DND-41 (cell line): Measurements from ENCODE around the gene BCL7A.

ENCODE experiments used
- ATAC-seq: fragments of 200-7000 bp; cut with Tn5 transposase; 3 replicates; pipeline ENCODE4 v1.9.1; 2021; ENCODE audit warnings: low read depth; ENCODE audit not compliant: insufficient read depth
- DNase-seq: peaks from one replicate; pipeline ENCODE4 v3.0.0-alpha.2; 2020
- H2AFZ ChIP-seq: 2 replicates; pipeline ENCODE4 v1.6.0; 2012; ENCODE audit warnings: low read depth, low read length
- H3K27ac ChIP-seq: 2 replicates; pipeline ENCODE4 v1.5.1; 2012; ENCODE audit warnings: low read length, inconsistent platforms
- H3K27me3 ChIP-seq: fragments of 200-600 bp; sonication (generic); 2 replicates; pipeline ENCODE4 v1.6.0; 2012; ENCODE audit warnings: low read length, mild to moderate bottlenecking, inconsistent platforms; ENCODE audit not compliant: insufficient read depth, poor library complexity
- H3K36me3 ChIP-seq: 2 replicates; pipeline ENCODE4 v1.5.1; 2012; ENCODE audit warnings: low read length, inconsistent platforms; ENCODE audit not compliant: insufficient read depth
- H3K4me1 ChIP-seq: 2 replicates; pipeline ENCODE4 v1.5.1; 2012; ENCODE audit warnings: mild to moderate bottlenecking, low read length; ENCODE audit not compliant: insufficient read depth
- H3K4me2 ChIP-seq: 2 replicates; pipeline ENCODE4 v1.6.0; 2012; ENCODE audit warnings: mild to moderate bottlenecking, moderate library complexity, low read length, inconsistent platforms; ENCODE audit not compliant: insufficient read depth
- H3K4me3 ChIP-seq, 2 experiments: fragments of 200-600 bp in 1 of 2; shearing (Covaris generic) in 1 of 2; 2 replicates each; pipeline ENCODE4 v1.5.1; 2012 to 2016; ENCODE audit warnings: inconsistent platforms in 2 of 2, low read length in 2 of 2, mild to moderate bottlenecking in 2 of 2, low read depth in 1 of 2, moderate library complexity in 1 of 2
- H3K79me2 ChIP-seq: 2 replicates; pipeline ENCODE4 v1.6.0; 2012; ENCODE audit warnings: low read length, inconsistent platforms; ENCODE audit not compliant: insufficient read depth
- H3K9ac ChIP-seq: 2 replicates; pipeline ENCODE4 v1.6.0; 2012; ENCODE audit warnings: low read depth, mild to moderate bottlenecking, inconsistent platforms, low read length, moderate library complexity
- H3K9me3 ChIP-seq: 2 replicates; pipeline ENCODE4 v1.5.1; 2012; ENCODE audit warnings: low read length, moderate library complexity, mild to moderate bottlenecking, inconsistent platforms; ENCODE audit not compliant: insufficient read depth, severe bottlenecking
- H4K20me1 ChIP-seq: 2 replicates; pipeline ENCODE4 v1.6.0; 2012; ENCODE audit warnings: low read length; ENCODE audit not compliant: insufficient read depth
- CTCF ChIP-seq: IDR thresholded peaks from 2 replicates; pipeline ENCODE4 v1.5.1; 2012; ENCODE audit warnings: borderline replicate concordance, low read length, moderate library complexity, mild to moderate bottlenecking; ENCODE audit not compliant: poor library complexity, severe bottlenecking; ENCODE audit errors: extremely low read depth
- EZH2 ChIP-seq: IDR thresholded peaks from 3 replicates; pipeline ENCODE4 v1.6.1; 2012; ENCODE audit warnings: borderline replicate concordance, low read depth, mild to moderate bottlenecking, moderate library complexity, low read length, inconsistent platforms; ENCODE audit not compliant: severe bottlenecking

BCL7A gene

GRCh38 chr12:122021193-122021821 is 377 bp upstream of the BCL7A start:
- H3K4me1 ChIP-seq, result peaks cover 57% of the 10 kb centered on the region
- H3K9me3 ChIP-seq, result no peaks in the 10 kb centered on the region
- H3K4me3 ChIP-seq, result peak overlapping the region; percentile 48 to 81
- no peaks in the 10 kb centered on the region for H3K27me3 ChIP-seq
- H3K79me2 ChIP-seq, result peaks cover 72% of the 10 kb centered on the region
- peak overlapping the region; percentile 95 for H3K9ac ChIP-seq
- H3K4me2 ChIP-seq, result peak overlapping the region; percentile 98
- peaks cover 20% of the 10 kb centered on the region for H4K20me1 ChIP-seq
- no peak for TF ChIP-seq CTCF
- TF ChIP-seq EZH2, result no peak
- H3K36me3 ChIP-seq, result peaks cover 8% of the 10 kb centered on the region; the same call in 1 of the 2 replicates
- H3K27ac ChIP-seq, result peak overlapping the region; percentile 88
- H2AFZ ChIP-seq, result peak overlapping the region; percentile 82
- peak; percentile 46 for ATAC-seq
- DNase-seq, result peak; percentile 57

- H3K27ac ChIP-seq, result peak overlapping the region; percentile 88
- TF ChIP-seq EZH2 (no peak), CTCF (no peak)
- no peaks in the 10 kb centered on the region for H3K27me3 ChIP-seq
- H3K4me2 ChIP-seq, result peak overlapping the region; percentile 96
- peaks cover 86% of the 10 kb centered on the region for H3K79me2 ChIP-seq
- H3K36me3 ChIP-seq, result peaks cover 8% of the 10 kb centered on the region; the same call in 1 of the 2 replicates
- peak; percentile 32 for ATAC-seq
- H3K9ac ChIP-seq, result peak overlapping the region; percentile 95
- H3K9me3 ChIP-seq, result no peaks in the 10 kb centered on the region
- H3K4me3 ChIP-seq, result peak overlapping the region; percentile 81 to 83
- H4K20me1 ChIP-seq, result peaks cover 31% of the 10 kb centered on the region
- H3K4me1 ChIP-seq, result peaks cover 67% of the 10 kb centered on the region
- DNase-seq, result peak; percentile 68
- peak overlapping the region; percentile 64 for H2AFZ ChIP-seq
Observed at GRCh38 chr12:122022393-122023338, 982 bp downstream of the BCL7A start.

- Histone ChIP-seq H3K4me2 (peak overlapping the region; percentile 96), H3K9me3 (no peaks in the 10 kb centered on the region), H3K36me3 (peaks cover 8% of the 10 kb centered on the region; the same call in 1 of the 2 replicates), H3K9ac (peak overlapping the region; percentile 95), H3K4me3 (peak overlapping the region; percentile 81 to 83), H3K27me3 (no peaks in the 10 kb centered on the region), H4K20me1 (peaks cover 39% of the 10 kb centered on the region), H3K79me2 (peaks cover 91% of the 10 kb centered on the region), H3K4me1 (peaks cover 66% of the 10 kb centered on the region), H2AFZ (peak overlapping the region; percentile 64; the same call in 1 of the 2 replicates), H3K27ac (peak overlapping the region; percentile 88)
- ATAC-seq (peak; percentile 25), DNase-seq (peak; percentile 41)
- TF ChIP-seq CTCF (no peak), EZH2 (no peak)
Observed at GRCh38 chr12:122023339-122024131, 1.9 kb downstream of the BCL7A start.
